Panc1 (cell line): ENCODE results near the gene SSTR5. TPM values are rescaled to one million over a fixed set of nuclear protein-coding genes. Genes with fewer than 3 reads are reported as not detected.

Source experiments
- ATAC-seq: fragments of 200-7000 bp; cut with Tn5 transposase; 2 replicates; pipeline ENCODE4 v1.9.1; 2020; ENCODE audit warnings: mild to moderate bottlenecking, moderate library complexity
- BruUV-seq: library from RNA; stranded (reverse); fragments of 400-500 nt; replicated peaks from 2 replicates; lab custom pipeline; 2021; lab: Mats Ljungman, UMichigan
- CTCF ChIA-PET: fragments of 300-600 bp; sonication (Branson Sonifier 250); formaldehyde crosslinking; loops from one replicate; lab custom pipeline; 2022; ENCODE audit warnings: antibody characterized with exemption; lab: Charles Lee
- POLR2A ChIA-PET: fragments of 300-600 bp; sonication (Branson Sonifier 250); formaldehyde crosslinking; loops from one replicate; lab custom pipeline; 2022; ENCODE audit warnings: antibody characterized with exemption; lab: Charles Lee
- DNase-seq: peaks from one replicate; pipeline ENCODE4 v3.0.0-alpha.2; 2010; ENCODE audit warnings: low read depth, low spot score
- H3K27ac ChIP-seq: 2 replicates; pipeline ENCODE4 v1.5.1; 2011; ENCODE audit warnings: mild to moderate bottlenecking, low read length, inconsistent platforms
- H3K27me3 ChIP-seq: fragments of 200-500 bp; sonication (Bioruptor generic); 2 replicates; pipeline ENCODE4 v1.6.0; 2014; ENCODE audit warnings: low read length, inconsistent platforms; ENCODE audit not compliant: control insufficient read depth, insufficient read depth
- H3K36me3 ChIP-seq: fragments of 200-500 bp; sonication (Bioruptor generic); 2 replicates; pipeline ENCODE4 v1.5.1; 2014; ENCODE audit warnings: inconsistent platforms, mild to moderate bottlenecking, low read length, moderate library complexity; ENCODE audit not compliant: control insufficient read depth, insufficient read depth
- H3K4me1 ChIP-seq: 2 replicates; pipeline ENCODE4 v1.5.1; 2011; ENCODE audit warnings: inconsistent platforms, mild to moderate bottlenecking, low read length, moderate library complexity; ENCODE audit not compliant: control insufficient read depth, insufficient read depth
- H3K4me3 ChIP-seq, 2 experiments: 2 replicates each; pipeline ENCODE4 v1.5.1; 2011 to 2012; ENCODE audit warnings: low read depth in 2 of 2, low read length in 2 of 2, mild to moderate bottlenecking in 2 of 2, inconsistent platforms in 1 of 2, moderate library complexity in 1 of 2
- H3K9me3 ChIP-seq: fragments of 200-500 bp; sonication (Bioruptor generic); 2 replicates; pipeline ENCODE4 v1.5.1; 2014; ENCODE audit warnings: low read depth, mild to moderate bottlenecking, inconsistent platforms, low read length, moderate library complexity; ENCODE audit not compliant: control insufficient read depth, insufficient read depth
- CTCF ChIP-seq: fragments of 450-650 bp; IDR thresholded peaks from 2 replicates; pipeline ENCODE4 v1.5.1; 2017; ENCODE audit warnings: mild to moderate bottlenecking
- POLR2AphosphoS5 ChIP-seq: IDR thresholded peaks from 2 replicates; pipeline ENCODE4 v1.6.1; 2012; ENCODE audit warnings: mild to moderate bottlenecking, low read depth, low read length, moderate library complexity
- REST ChIP-seq, 2 experiments: IDR thresholded peaks; 2 replicates each; pipeline ENCODE4 v1.6.1; 2011 to 2012; ENCODE audit warnings: low read depth in 2 of 2, control low read depth in 1 of 2, low read length in 1 of 2, mild to moderate bottlenecking in 1 of 2, moderate library complexity in 1 of 2; ENCODE audit not compliant: insufficient read depth in 1 of 2
- SIN3A ChIP-seq: IDR thresholded peaks from 2 replicates; pipeline ENCODE4 v1.6.1; 2012; ENCODE audit warnings: low read depth, mild to moderate bottlenecking, low read length, moderate library complexity, borderline replicate concordance; ENCODE audit not compliant: insufficient read depth
- TCF7L2 ChIP-seq: IDR thresholded peaks from 2 replicates; pipeline ENCODE4 v1.6.1; 2011; ENCODE audit warnings: mild to moderate bottlenecking, low read depth, low read length, inconsistent platforms
- in situ Hi-C: cut with HindIII; loops from 2 replicates; pipeline ENCODE4 v1.10.0; 2016; ENCODE audit warnings: low sequenced_read_pairs, low pct_unique_long_range_greater_than_20kb
- intact Hi-C: fragments of 100-400 bp; cut with micrococcal nuclease; formaldehyde crosslinking; loops from one replicate; pipeline ENCODE4 v1.10.0; 2022; ENCODE audit not compliant: unreplicated experiment
- total RNA-seq: library from RNA; stranded (reverse); gene quantifications from one replicate; pipeline ENCODE4 v1.2.1, GENCODE V29; 2021; ENCODE audit not compliant: unreplicated experiment

The SSTR5 gene
- total RNA-seq, 1 experiment from 2014 or later, result 2.8 TPM

GRCh38 chr16:1120577-1120941 is 48.0 kb downstream of the SSTR5 start:
- H3K36me3 ChIP-seq, result no peaks in the 10 kb centered on the region
- ATAC-seq, result no peak
- POLR2A ChIA-PET, result no interaction called here
- no peaks in the 10 kb centered on the region for H3K9me3 ChIP-seq
- BruUV-seq, result no TSS peak
- H3K27ac ChIP-seq, result no peak overlapping the region
- intact Hi-C loops (no loop called here), in situ Hi-C loops (no loop called here)
- TF ChIP-seq REST (IDR thresholded peaks at IDR 0.05; ENCODE audit: insufficient read depth in 1 of 2, low read depth in 2 of 2, low read length in 1 of 2), result no peak
- no peak for TF ChIP-seq CTCF
- TF ChIP-seq POLR2AphosphoS5, result no peak
- TF ChIP-seq SIN3A, result no peak
- no peak for TF ChIP-seq TCF7L2
- peaks cover 10% of the 10 kb centered on the region for H3K4me1 ChIP-seq
- no peak for DNase-seq
- no peak overlapping the region for H3K4me3 ChIP-seq
- H3K27me3 ChIP-seq, result no peaks in the 10 kb centered on the region
- CTCF ChIA-PET, result no interaction called here

DNA sequence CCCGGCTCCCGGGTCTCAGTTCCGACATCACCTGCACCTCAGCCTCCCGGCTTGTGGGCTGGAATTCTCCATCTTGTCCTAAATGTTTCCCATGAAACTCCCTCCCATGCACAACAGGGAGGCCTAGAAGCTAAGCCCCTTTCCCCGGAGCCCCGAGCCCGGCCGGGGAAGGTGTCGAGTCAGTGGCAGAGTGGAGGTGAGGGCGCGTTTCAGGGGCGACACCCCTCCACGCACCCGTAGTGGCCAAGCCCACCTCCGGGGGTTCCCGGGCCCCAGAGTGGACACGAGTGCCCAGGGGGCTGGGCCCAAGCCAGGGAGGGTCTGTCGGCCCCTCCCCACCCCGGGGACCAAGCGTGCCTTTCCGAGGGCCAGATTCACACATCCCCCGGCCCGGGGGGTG is 48.5 kb downstream of the SSTR5 start:
- ChIA-PET CTCF (no interaction called here), POLR2A (no interaction called here)
- no peaks in the 10 kb centered on the region for H3K36me3 ChIP-seq
- H3K27me3 ChIP-seq, result no peaks in the 10 kb centered on the region
- ATAC-seq (no peak), DNase-seq (no peak)
- no TSS peak for BruUV-seq
- no peak overlapping the region for H3K27ac ChIP-seq
- no peaks in the 10 kb centered on the region for H3K9me3 ChIP-seq
- intact Hi-C loops, result no loop called here
- TF ChIP-seq REST (IDR thresholded peaks at IDR 0.05; ENCODE audit: insufficient read depth in 1 of 2, low read depth in 2 of 2, low read length in 1 of 2), result no peak
- TF ChIP-seq SIN3A, result no peak
- no peak for TF ChIP-seq CTCF
- no peak for TF ChIP-seq TCF7L2
- no peak for TF ChIP-seq POLR2AphosphoS5
- no peak overlapping the region for H3K4me3 ChIP-seq
- peaks cover 10% of the 10 kb centered on the region for H3K4me1 ChIP-seq
- in situ Hi-C loops, result no loop called here
